ENCODE measurements around the gene GLP2R.

Gene GLP2R

GRCh38 chr17:9854255-9854654 lies 28.5 kb downstream of the GLP2R start:
- no peak for DNase-seq (ENCODE audit: low read depth in 2 of 2)

DNA sequence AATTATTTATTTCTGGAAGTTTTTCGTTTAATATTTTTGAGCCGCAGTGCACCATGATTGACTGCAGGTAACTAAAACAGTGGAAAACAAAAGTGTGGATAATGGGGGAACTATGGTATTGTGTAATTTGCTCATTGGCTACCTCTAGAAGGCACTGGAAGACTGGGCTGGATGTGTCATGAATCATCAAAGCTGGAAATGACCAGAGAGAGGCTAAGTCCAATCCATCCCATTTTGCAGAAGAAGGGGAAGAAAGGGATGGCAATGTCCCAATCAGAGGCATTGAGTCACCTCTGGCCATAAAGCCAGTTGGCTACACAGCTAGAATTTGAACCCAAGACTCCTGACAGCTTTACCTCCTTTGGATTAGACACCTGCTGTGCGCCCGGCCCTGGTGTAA lies 29.3 kb downstream of the GLP2R start:
- no peak for DNase-seq (ENCODE audit: low read depth in 2 of 2)

DNA sequence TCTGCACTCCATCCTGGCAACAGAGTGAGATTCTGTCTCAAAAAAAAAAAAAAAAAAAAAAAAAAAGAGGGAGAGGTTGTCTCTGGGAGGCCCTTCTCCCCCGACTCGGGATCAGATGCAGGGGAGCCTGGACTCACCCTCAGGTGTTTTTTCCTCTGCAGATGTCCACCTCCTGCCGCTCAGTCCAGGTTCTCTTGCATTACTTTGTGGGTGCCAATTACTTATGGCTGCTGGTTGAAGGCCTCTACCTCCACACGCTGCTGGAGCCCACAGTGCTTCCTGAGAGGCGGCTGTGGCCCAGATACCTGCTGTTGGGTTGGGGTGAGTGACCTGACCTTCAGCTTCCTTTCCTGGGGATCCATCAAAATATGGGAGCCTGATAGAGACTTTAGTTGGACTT lies 34.1 kb downstream of the GLP2R start:
- DNase-seq (ENCODE audit: low read depth in 2 of 2): no peak

DNA sequence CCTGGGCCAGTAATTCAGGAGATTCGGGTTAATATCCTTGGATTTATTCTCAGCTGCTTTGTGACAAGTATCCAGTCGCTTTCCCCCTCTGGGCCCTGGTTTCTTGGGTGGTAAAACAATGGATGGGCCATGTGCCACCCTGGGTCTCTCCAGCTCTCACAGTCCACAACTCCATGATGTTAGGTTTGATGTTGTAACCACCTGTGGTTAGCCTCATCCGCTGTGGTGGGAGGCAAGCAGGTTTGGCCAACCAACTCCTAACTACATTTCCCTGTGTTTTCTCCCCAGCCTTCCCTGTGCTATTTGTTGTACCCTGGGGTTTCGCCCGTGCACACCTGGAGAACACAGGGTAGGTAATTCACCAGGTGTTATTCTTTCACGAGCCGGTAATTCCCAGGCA lies 35.1 kb downstream of the GLP2R start:
- no peak for DNase-seq (ENCODE audit: low read depth in 2 of 2)

GRCh38 chr17:9862220-9862619 lies 36.5 kb downstream of the GLP2R start:
- DNase-seq (ENCODE audit: low read depth in 2 of 2): no peak

DNA sequence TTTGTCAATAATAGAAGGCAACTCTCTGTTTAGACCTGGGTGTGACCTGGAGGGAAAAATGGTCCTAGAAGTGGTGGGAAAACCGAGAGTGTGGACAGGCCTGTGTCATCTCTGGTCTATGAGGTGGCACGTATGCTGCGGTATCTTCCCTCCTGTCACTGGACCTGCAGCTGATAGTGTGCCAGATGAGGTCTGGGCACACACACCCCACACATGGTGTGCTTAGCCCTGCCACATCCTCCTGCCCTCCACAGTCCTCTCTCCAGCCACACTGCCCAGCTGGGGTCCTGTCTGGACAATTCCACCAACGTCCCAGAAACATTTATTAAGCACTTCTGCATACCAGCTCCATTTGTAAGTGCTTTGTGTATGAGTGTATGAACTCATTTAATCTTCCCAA lies 37.2 kb downstream of the GLP2R start:
- DNase-seq (ENCODE audit: low read depth in 2 of 2): no peak

DNA sequence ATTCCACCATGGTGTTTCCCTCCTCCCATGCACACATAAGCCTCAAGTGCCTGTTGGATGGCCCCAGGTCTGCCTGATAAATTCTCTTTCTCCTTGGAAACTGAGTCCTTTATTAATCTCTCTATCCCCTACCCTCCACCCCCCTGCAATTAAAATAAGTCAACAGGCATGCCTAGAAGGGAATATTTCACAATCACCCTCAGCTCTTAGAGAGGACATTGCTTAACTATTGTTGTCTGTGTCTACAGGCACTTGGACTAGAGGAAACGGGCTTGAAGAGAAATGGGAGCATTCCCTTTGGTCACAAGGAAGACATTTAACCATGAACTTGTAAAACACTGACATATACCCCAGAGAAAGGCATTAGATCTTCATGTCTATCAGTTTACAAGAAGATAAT lies 39.9 kb downstream of the GLP2R start:
- no peak for DNase-seq (ENCODE audit: low read depth in 2 of 2)

GRCh38 chr17:9868552-9868951 lies 42.8 kb downstream of the GLP2R start:
- DNase-seq (ENCODE audit: low read depth in 2 of 2): no peak

- DNase-seq (ENCODE audit: low read depth in 2 of 2): no peak
These were observed 47.1 kb downstream of the GLP2R start for GRCh38 chr17:9872852-9873251.

- DNase-seq (ENCODE audit: low read depth in 2 of 2): no peak
These were observed 49.0 kb downstream of the GLP2R start for GRCh38 chr17:9874722-9875121.

DNA sequence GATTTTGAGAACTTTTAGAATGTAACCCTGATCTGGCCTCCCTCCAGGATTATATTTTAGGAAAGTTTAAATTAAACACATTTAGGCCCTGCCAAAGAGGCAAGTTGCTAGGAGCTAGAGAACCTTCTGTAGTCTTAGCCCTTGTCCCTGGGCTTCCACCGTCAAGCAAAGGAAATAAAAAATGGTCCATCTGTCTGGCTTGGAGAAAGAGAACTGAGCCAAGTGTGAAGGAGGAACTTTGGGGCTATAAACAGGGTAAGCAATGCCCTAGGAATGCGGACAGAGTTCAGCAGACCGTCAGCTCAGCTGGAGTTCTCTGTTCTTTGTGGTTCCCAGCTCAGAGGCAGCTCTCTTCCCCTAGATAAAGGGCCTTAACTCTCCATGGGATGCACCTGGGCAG lies 49.7 kb downstream of the GLP2R start:
- DNase-seq (ENCODE audit: low read depth in 2 of 2): no peak

GRCh38 chr17:9878356-9878755 lies 52.6 kb downstream of the GLP2R start:
- no peak for DNase-seq (ENCODE audit: low read depth in 2 of 2)

- DNase-seq (ENCODE audit: low read depth in 2 of 2): no peak
These were observed 53.2 kb downstream of the GLP2R start for GRCh38 chr17:9878786-9879525.

GRCh38 chr17:9880582-9880999 lies 54.9 kb downstream of the GLP2R start:
- DNase-seq (ENCODE audit: low read depth in 2 of 2): no peak

DNA sequence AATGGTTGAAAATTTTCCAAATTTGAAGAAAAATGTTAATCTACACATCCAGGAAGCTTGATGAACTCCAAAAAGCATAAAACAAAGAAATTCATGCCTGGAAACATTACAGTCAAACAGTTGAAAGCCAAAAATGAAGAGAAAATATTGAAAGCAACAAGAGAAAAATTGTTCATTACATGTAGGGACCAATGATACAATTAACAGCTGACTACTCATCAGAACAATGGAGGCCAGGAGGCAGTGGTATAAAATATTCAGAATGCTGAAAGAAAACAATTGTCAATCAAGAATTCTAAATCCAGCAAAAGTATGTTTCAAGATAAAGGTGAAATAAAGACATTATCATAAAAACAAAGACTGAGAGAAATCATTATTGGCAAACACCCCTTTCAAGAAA lies 57.7 kb downstream of the GLP2R start:
- DNase-seq (ENCODE audit: low read depth in 2 of 2): no peak

DNA sequence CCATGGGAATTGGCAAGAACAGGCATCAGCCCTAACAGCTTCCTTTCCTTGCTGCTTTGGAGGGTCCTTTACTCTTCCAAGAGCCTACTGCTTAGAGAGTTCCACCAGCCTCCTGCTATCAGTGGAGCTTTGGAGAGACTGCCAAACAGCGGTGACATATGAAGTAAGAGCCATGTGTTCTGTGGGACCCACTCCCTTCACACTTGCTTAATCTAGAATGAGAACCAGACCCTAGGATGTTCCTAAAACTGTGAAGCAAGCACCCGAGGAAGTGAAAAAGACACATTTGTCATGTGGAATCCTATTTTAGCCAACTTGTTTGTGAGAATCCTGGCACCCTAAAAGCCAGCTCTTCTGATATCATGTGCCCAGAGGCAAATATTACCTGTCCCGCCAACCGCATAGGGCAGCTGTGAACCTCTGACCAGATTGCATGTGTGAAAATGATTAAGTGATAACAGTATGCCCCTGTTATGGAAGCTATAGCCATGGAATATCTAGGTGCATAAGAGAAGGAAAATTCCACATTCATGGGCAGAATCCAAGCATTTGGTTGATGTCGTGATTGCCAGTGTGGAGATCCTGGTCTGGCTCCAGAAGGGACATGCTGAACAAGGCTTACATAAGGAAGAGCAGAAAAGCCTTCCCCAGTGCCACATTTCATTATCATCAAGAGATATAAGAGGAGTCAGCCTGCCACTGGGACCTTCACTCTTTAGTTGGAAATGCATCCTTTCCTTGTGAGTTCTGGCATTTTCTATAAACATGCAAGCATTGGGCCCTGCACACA lies 60.6 kb downstream of the GLP2R start:
- DNase-seq (ENCODE audit: low read depth in 2 of 2): no peak

DNA sequence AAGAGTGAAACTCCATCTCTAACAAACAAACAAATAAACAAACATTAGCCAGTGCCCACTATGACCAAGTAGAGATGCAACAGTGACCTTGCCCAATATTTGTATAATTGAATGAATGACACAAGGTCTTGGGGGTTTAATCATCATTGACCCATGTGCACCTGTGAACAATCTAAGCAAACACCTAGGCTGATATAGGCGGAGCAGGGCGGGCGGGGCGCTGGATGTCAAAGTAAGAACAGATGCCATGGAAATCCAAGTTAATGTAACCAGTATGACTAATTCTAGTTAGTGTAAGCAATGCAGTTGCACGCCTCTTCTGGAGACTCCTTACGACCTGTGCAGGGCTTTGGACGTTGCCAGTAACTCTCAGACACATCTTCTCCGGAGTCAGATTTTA lies 61.8 kb downstream of the GLP2R start:
- no peak for DNase-seq (ENCODE audit: low read depth in 2 of 2)

- DNase-seq (ENCODE audit: low read depth in 2 of 2): no peak
These were observed 64.4 kb downstream of the GLP2R start for GRCh38 chr17:9890124-9890523.

DNA sequence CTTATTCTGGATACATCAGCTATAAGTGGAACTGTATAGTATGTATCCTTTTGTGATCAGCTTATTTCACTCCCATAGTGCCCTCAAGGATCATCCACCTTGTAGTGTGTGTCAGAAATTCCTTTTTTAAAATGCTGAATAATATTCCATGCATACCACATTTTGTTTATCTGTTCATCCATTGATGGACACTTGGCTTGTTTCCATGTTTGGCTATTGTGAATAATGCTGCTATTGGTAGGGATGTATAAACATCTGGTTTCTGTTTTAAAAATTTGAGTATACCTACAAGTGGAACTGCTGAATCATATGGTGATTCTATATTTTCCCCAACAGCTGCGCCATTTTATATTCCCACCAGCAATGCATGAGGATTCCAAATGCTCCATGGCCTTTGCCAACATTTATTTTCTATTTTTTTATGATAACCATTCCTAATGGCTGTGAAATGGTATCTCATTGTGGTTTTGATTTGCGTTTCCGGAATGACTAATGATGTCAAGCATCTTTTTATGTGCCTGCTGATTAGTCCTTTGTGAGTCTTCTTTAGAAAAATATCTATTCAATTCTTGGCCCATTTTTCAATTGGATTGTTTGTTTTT lies 67.8 kb downstream of the GLP2R start:
- no peak for DNase-seq (ENCODE audit: low read depth in 2 of 2)

DNA sequence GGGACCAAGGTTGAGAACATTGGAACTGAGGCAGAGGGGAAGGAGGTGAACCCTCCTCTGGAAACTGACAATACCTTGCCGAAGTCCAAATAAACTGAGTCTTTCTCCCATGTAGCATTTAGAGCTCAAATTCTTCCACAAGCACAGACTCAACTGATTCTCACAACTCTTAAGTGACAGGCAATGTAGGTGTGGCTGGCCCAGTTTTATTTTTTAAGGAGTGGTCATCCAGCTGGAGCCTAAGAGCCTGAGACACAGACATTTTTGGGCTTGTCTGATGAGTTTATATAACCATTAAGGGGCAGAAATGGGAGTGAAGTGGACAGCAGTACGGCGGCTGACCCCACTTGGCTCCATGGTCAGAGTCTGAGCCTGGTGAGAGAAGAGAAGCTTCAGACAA lies 68.5 kb downstream of the GLP2R start:
- no peak for DNase-seq (ENCODE audit: low read depth in 2 of 2)

DNA sequence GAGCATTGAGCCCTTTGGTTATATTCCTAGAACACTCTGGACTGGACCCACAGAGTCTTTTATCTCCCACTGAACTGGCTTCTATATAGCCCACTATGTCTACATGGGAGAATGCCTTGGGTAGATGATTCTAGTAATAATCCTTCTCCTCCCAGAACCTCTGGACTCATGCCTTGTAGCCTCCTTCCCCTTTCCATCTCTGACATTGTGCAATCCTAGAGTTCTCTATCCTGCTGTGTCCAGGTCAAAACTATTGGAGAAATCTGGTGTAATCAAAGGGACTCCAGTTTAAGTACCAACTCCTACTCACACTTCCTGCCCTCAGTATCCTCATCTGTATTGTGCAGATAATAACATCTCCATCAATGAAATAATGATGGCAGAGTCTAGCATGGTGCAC lies 70.2 kb downstream of the GLP2R start:
- no peak for DNase-seq (ENCODE audit: low read depth in 2 of 2)

DNA sequence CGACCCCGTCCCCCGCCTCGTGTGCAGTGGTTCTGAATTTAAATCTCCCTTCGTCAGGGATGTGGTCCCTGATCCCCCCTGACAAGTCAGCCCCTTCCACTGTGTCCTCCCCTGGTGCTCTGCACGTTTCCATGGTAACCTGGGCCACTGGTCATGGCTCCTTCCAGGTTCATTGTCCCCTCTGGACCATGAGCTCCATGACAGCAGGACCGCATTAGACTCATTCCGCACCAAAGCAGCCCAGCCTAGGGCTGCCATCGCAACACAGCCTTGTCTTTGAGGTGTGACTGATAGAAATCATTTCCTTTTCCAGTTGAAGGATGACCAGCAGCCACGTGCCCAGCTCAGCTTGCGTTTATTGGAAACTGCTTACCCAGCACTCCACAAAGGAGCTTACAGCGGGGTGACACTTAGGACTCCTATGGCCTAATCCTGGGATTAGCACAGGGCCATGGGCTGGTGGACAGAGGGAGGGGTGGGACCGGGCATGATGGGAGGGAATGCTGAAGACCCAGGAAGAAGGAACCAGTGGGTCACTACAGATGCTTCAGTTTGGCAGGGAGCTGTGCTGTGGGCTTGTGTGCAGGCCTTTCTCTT lies 71.7 kb downstream of the GLP2R start:
- DNase-seq (ENCODE audit: low read depth in 2 of 2): no peak

GRCh38 chr17:9898812-9899211 lies 73.1 kb downstream of the GLP2R start:
- DNase-seq (ENCODE audit: low read depth in 2 of 2): no peak

Data from stimulated activated CD8-positive, alpha-beta memory T cell treated with anti-CD3 and anti-CD28 coated beads, Interleukin-7, amount 100 ng/mL, for 1 hour (primary cell).